HCT116 (cell line): ENCODE results near the gene PPP2R1B. TPM values are rescaled to one million over a fixed set of nuclear protein-coding genes. Genes with fewer than 3 reads are reported as not detected.

Source experiments
- ATAC-seq: fragments of 200-7000 bp; cut with Tn5 transposase; 2 replicates; pipeline ENCODE4 v1.9.1; 2020; ENCODE audit warnings: mild to moderate bottlenecking, moderate library complexity
- BruUV-seq: library from RNA; stranded (reverse); fragments of 400-500 nt; replicated peaks from 2 replicates; lab custom pipeline; 2021; lab: Mats Ljungman, UMichigan
- CTCF ChIA-PET: fragments of 300-600 bp; sonication (Branson Sonifier 250); formaldehyde crosslinking; loops from one replicate; lab custom pipeline; 2021; ENCODE audit warnings: antibody characterized with exemption; lab: Charles Lee
- POLR2A ChIA-PET: fragments of 300-600, 350-600 bp; sonication (Branson Sonifier 250); formaldehyde crosslinking; loops from one replicate; lab custom pipeline; 2021; ENCODE audit warnings: antibody characterized with exemption; lab: Charles Lee
- RAD21 ChIA-PET, 2 experiments: fragments of 300-600 bp; sonication (Branson Sonifier 250); formaldehyde crosslinking; loops; one replicate each; lab custom pipeline; 2023; ENCODE audit warnings: low total read pairs in 2 of 2; ENCODE audit not compliant: uncharacterized antibody in 2 of 2, unreplicated experiment in 2 of 2, low non-redundant PET in 1 of 2; lab: Charles Lee
- DNase-seq: peaks from one replicate; pipeline ENCODE4 v3.0.0-alpha.2; 2010; ENCODE audit warnings: low read depth, low spot score
- H2AFZ ChIP-seq: fragments of 200-600 bp; shearing (Covaris generic), sonication (generic); 2 replicates; pipeline ENCODE4 v1.6.1; 2017; ENCODE audit warnings: low read depth, mixed run types, mixed read lengths, antibody characterized with exemption, low read length; ENCODE audit not compliant: poor library complexity, severe bottlenecking
- H3K27ac ChIP-seq: 2 replicates; pipeline ENCODE4 v1.5.1; 2012; ENCODE audit warnings: low read depth, low read length
- H3K27me3 ChIP-seq: fragments of 200-600 bp; sonication (generic); 2 replicates; pipeline ENCODE4 v1.6.1; 2016; ENCODE audit warnings: mixed run types, low read length, mixed read lengths; ENCODE audit not compliant: insufficient read depth
- H3K36me3 ChIP-seq, 2 experiments: fragments of 200-500 bp in 1 of 2; fragments of 200-600 bp in 1 of 2; sonication (Bioruptor generic) in 1 of 2; sonication (generic) in 1 of 2; 2 replicates each; pipeline versions ENCODE4 v1.5.1 to v1.6.1; 2014 to 2016; ENCODE audit warnings: low read length in 2 of 2, inconsistent platforms in 1 of 2, mixed read lengths in 1 of 2, mixed run types in 1 of 2; ENCODE audit not compliant: insufficient read depth in 2 of 2, control insufficient read depth in 1 of 2
- H3K4me1 ChIP-seq, 2 experiments: fragments of 200-600 bp in 1 of 2; sonication (generic) in 1 of 2; 2 replicates each; pipeline versions ENCODE4 v1.5.1 to v1.6.1; 2012 to 2017; ENCODE audit warnings: low read length in 2 of 2, inconsistent platforms in 1 of 2, mild to moderate bottlenecking in 1 of 2, mixed read lengths in 1 of 2, mixed run types in 1 of 2, moderate library complexity in 1 of 2; ENCODE audit not compliant: insufficient read depth in 2 of 2, control insufficient read depth in 1 of 2
- H3K4me2 ChIP-seq: fragments of 200-600 bp; sonication (generic); 2 replicates; pipeline ENCODE4 v1.6.1; 2017; ENCODE audit warnings: mixed run types, low read length, mixed read lengths
- H3K4me3 ChIP-seq, 2 experiments: fragments of 200-600 bp in 1 of 2; sonication (generic) in 1 of 2; replicated peaks in 1 of 2; 2 replicates each; pipeline ENCODE4 v1.5.1; 2011 to 2016; ENCODE audit warnings: low read length in 2 of 2, control low read depth in 1 of 2, low read depth in 1 of 2, mild to moderate bottlenecking in 1 of 2, mixed read lengths in 1 of 2, mixed run types in 1 of 2
- H3K79me2 ChIP-seq: fragments of 200-600 bp; sonication (generic); 2 replicates; pipeline ENCODE4 v1.6.1; 2017; ENCODE audit warnings: mild to moderate bottlenecking, mixed run types, low read length, moderate library complexity, mixed read lengths; ENCODE audit not compliant: insufficient read depth
- H3K9ac ChIP-seq: fragments of 200-600 bp; sonication (generic); 2 replicates; pipeline ENCODE4 v1.6.1; 2016; ENCODE audit warnings: low read length, mixed read lengths
- H3K9me2 ChIP-seq: fragments of 200-600 bp; sonication (generic), shearing (Covaris generic); 2 replicates; pipeline ENCODE4 v1.6.1; 2017; ENCODE audit warnings: mixed run types, mild to moderate bottlenecking, moderate library complexity; ENCODE audit not compliant: insufficient read depth
- H3K9me3 ChIP-seq, 2 experiments: fragments of 200-500 bp in 1 of 2; fragments of 200-600 bp in 1 of 2; sonication (Bioruptor generic) in 1 of 2; sonication (generic) in 1 of 2; 2 replicates each; pipeline ENCODE4 v1.6.1; 2014 to 2017; ENCODE audit warnings: low read length in 2 of 2, mixed read lengths in 2 of 2, inconsistent platforms in 1 of 2, low read depth in 1 of 2, mild to moderate bottlenecking in 1 of 2, mixed run types in 1 of 2, moderate library complexity in 1 of 2; ENCODE audit not compliant: control insufficient read depth in 1 of 2, insufficient read depth in 1 of 2
- H4K20me1 ChIP-seq: fragments of 200-600 bp; sonication (generic), shearing (Covaris generic); 2 replicates; pipeline ENCODE4 v1.6.1; 2017; ENCODE audit warnings: mixed run types, mild to moderate bottlenecking, moderate library complexity; ENCODE audit not compliant: insufficient read depth
- CBX3 ChIP-seq: IDR thresholded peaks from 2 replicates; pipeline ENCODE4 v1.6.1; 2012; ENCODE audit warnings: low read depth
- CEBPB ChIP-seq: IDR thresholded peaks from 2 replicates; pipeline ENCODE4 v1.6.1; 2012; ENCODE audit warnings: low read depth
- EGR1 ChIP-seq: IDR thresholded peaks from 2 replicates; pipeline ENCODE4 v1.6.1; 2012; ENCODE audit warnings: low read depth
- ELF1 ChIP-seq: IDR thresholded peaks from 2 replicates; pipeline ENCODE4 v1.6.1; 2012; ENCODE audit warnings: low read depth, borderline replicate concordance
- EZH2 ChIP-seq: fragments of 200-600 bp; sonication (generic); IDR thresholded peaks from 2 replicates; pipeline ENCODE4 v1.6.1; 2017; ENCODE audit warnings: antibody characterized with exemption, mixed run types
- POLR2A ChIP-seq: IDR thresholded peaks from 2 replicates; pipeline ENCODE4 v1.7.0; 2011; ENCODE audit warnings: borderline replicate concordance; ENCODE audit not compliant: insufficient read depth, insufficient read length; ENCODE audit errors: extremely low read depth
- POLR2AphosphoS5 ChIP-seq: IDR thresholded peaks from 2 replicates; pipeline ENCODE4 v1.6.1; 2011; ENCODE audit warnings: mild to moderate bottlenecking, low read depth, low read length, moderate library complexity
- SP1 ChIP-seq: IDR thresholded peaks from 2 replicates; pipeline ENCODE4 v1.6.1; 2012; ENCODE audit warnings: low read depth
- SRF ChIP-seq: IDR thresholded peaks from 2 replicates; pipeline ENCODE4 v1.6.1; 2012; ENCODE audit warnings: low read depth
- intact Hi-C: fragments of 100-400 bp; cut with micrococcal nuclease; formaldehyde crosslinking; loops from 2 replicates; pipeline ENCODE4 v1.10.0; 2022
- total RNA-seq: library from RNA; stranded (reverse); gene quantifications from one replicate; pipeline ENCODE4 v1.2.1, GENCODE V29; 2021; ENCODE audit not compliant: unreplicated experiment
- TF ChIP-seq, protein P1 (sequence below): IDR thresholded peaks from 2 replicates; pipeline ENCODE4 v1.6.1; 2012
- TF ChIP-seq, protein P2 (sequence below): IDR thresholded peaks from 2 replicates; pipeline ENCODE4 v1.6.1; 2012; ENCODE audit warnings: low read depth
- TF ChIP-seq, protein P3 (sequence below): IDR thresholded peaks from 2 replicates; pipeline ENCODE4 v1.6.1; 2011; ENCODE audit warnings: mild to moderate bottlenecking, low read length, moderate library complexity; ENCODE audit not compliant: insufficient replicate concordance; ENCODE audit errors: extremely low read depth

The PPP2R1B gene
- total RNA-seq, 1 experiment from 2014 or later = 24.9 TPM

DNA sequence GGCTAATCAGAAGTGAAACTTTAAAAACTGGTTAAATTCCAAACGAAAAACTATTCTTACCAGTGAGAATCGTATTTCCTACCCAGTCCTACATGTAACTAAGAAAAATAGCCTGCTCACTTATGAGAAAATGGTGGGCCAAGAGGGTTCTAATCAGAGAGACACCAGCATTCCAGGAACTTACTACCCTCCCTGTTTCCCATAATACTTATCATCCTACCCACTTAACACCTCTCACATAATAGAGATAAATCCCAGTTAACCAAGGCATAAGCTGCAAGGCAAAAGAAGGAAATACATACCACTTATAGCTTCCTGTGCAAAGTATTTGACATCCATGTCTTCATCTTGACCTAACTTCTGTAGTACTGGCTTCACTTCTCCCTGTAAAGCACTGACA is 24.4 kb downstream of the PPP2R1B start:
- no peak overlapping the region for H2AFZ ChIP-seq
- H3K9me3 ChIP-seq = no peaks in the 10 kb centered on the region
- H3K4me1 ChIP-seq = peaks cover 0 to 13% of the 10 kb centered on the region in 2 experiments; a peak in 2 of 4 replicates
- no peaks in the 10 kb centered on the region for H3K79me2 ChIP-seq
- POLR2A ChIA-PET = no interaction called here
- no peaks in the 10 kb centered on the region for H4K20me1 ChIP-seq
- H3K27ac ChIP-seq = no peak overlapping the region
- H3K9ac ChIP-seq = no peak overlapping the region
- intact Hi-C loops = no loop called here
- H3K9me2 ChIP-seq = no peaks in the 10 kb centered on the region
- H3K4me2 ChIP-seq = no peak overlapping the region
- peaks cover 19 to 26% of the 10 kb centered on the region in 2 experiments for H3K36me3 ChIP-seq
- H3K27me3 ChIP-seq = no peaks in the 10 kb centered on the region
- RAD21 ChIA-PET = no interaction called here
- no TSS peak for BruUV-seq
- ATAC-seq (no peak), DNase-seq (no peak)
- CTCF ChIA-PET = interaction anchor here (0.5 kb wide), 1 partner anchor 479 kb away, joined by 3 read pairs; no protein-coding TSS in a partner anchor
- TF ChIP-seq POLR2AphosphoS5 (no peak), ELF1 (no peak), SP1 (no peak), EGR1 (no peak), CEBPB (no peak), SRF (no peak), EZH2 (no peak), CBX3 (no peak), POLR2A (no peak)
- TF ChIP-seq, protein P1, sequence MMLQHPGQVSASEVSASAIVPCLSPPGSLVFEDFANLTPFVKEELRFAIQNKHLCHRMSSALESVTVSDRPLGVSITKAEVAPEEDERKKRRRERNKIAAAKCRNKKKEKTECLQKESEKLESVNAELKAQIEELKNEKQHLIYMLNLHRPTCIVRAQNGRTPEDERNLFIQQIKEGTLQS = no peak
- TF ChIP-seq, protein P2, sequence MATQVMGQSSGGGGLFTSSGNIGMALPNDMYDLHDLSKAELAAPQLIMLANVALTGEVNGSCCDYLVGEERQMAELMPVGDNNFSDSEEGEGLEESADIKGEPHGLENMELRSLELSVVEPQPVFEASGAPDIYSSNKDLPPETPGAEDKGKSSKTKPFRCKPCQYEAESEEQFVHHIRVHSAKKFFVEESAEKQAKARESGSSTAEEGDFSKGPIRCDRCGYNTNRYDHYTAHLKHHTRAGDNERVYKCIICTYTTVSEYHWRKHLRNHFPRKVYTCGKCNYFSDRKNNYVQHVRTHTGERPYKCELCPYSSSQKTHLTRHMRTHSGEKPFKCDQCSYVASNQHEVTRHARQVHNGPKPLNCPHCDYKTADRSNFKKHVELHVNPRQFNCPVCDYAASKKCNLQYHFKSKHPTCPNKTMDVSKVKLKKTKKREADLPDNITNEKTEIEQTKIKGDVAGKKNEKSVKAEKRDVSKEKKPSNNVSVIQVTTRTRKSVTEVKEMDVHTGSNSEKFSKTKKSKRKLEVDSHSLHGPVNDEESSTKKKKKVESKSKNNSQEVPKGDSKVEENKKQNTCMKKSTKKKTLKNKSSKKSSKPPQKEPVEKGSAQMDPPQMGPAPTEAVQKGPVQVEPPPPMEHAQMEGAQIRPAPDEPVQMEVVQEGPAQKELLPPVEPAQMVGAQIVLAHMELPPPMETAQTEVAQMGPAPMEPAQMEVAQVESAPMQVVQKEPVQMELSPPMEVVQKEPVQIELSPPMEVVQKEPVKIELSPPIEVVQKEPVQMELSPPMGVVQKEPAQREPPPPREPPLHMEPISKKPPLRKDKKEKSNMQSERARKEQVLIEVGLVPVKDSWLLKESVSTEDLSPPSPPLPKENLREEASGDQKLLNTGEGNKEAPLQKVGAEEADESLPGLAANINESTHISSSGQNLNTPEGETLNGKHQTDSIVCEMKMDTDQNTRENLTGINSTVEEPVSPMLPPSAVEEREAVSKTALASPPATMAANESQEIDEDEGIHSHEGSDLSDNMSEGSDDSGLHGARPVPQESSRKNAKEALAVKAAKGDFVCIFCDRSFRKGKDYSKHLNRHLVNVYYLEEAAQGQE = no peak
- TF ChIP-seq, protein P3, sequence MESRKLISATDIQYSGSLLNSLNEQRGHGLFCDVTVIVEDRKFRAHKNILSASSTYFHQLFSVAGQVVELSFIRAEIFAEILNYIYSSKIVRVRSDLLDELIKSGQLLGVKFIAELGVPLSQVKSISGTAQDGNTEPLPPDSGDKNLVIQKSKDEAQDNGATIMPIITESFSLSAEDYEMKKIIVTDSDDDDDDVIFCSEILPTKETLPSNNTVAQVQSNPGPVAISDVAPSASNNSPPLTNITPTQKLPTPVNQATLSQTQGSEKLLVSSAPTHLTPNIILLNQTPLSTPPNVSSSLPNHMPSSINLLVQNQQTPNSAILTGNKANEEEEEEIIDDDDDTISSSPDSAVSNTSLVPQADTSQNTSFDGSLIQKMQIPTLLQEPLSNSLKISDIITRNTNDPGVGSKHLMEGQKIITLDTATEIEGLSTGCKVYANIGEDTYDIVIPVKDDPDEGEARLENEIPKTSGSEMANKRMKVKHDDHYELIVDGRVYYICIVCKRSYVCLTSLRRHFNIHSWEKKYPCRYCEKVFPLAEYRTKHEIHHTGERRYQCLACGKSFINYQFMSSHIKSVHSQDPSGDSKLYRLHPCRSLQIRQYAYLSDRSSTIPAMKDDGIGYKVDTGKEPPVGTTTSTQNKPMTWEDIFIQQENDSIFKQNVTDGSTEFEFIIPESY = no peak
- H3K4me3 ChIP-seq = no peak overlapping the region
